GM19395 (cell line): ENCODE data around the gene KDSR.

Experiments
- ATAC-seq: cut with Tn5 transposase; IDR thresholded peaks from one replicate; pipeline ENCODE4 v1.9.1; 2021; ENCODE audit warnings: mild to moderate bottlenecking, moderate library complexity; ENCODE audit not compliant: unreplicated experiment

KDSR gene

DNA sequence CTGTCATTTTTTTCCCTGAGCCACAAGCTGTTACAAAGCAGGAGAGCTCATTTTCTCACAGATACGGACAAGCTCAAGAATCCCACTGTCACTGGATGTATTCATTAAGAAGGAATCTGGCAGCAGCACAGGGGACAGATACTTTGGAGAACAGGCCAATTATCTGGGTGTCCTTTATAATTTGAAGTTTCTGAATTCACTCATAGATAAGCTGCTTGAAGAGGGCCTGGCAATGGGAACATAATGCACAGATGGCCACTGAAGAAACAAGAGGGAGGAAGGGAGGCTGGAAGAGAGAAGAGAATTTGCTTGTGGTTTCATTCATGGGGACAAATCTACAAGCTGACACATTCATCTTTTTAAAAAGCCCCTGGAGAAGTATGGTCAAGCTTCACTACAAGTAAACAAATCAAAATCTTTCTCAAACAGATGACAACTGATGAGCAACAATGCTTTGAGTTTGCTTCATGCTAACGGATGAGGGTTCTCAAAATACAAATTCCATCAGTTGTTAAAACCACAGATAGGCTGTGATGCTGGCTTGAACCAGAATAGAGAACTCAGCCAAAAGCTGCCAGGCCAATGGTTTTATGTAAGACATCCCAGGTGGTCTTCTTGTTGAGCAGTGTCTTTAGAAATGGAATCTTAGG lies 59.3 kb downstream of the KDSR start:
- ATAC-seq: no peak

DNA sequence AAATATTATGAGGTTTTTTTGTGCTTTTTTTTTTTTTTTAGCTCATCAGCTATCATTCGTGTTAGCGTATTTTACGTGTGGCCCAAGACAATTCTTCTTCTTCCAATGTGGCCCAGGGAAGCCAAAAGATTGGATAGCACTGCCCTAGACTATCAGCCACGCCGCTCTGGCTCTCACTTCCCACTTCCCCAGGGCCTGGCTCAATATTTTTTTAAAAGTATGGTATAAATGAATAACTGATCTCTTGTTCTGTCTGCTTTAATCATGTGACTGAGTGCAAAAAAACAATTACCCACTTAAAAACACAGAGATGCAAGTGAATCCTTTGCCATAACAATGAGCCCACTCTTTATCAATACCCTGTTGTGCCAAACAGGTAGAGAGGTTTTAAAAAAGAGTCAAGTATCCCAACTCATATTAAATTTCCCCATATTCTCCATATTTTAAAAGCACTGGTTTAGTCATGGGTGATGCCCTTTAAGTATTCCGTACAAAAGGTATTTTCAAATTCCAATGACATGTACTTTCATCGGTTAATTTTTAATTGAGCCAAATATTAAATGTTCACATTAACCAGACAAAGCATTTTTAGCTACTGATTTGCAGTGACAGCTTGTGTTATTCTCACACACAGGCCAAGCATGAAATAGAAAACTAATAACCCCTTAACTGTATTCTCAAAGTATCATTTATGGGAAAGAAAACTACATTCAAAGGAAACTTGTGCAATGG lies 60.0 kb downstream of the KDSR start:
- no peak for ATAC-seq

DNA sequence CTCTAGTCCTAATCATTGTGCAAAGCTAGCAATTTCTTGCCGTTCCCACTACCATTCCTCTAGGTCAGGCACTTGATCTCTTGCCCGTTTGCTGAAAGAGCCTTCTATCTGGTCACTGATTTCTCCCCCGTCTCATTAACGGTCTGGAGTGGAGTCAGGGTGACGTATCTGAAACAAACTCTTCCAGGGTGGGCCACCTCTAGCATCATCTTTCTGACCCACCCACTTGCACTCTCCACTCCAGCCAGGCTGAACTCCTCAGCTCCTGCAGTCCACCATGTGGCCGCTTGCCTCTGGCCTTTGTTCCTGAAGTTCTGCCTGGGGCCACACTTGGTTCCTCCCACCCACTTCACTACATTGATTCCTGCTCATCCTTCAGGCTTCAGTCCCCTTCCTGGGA lies 60.8 kb downstream of the KDSR start:
- ATAC-seq: no peak

DNA sequence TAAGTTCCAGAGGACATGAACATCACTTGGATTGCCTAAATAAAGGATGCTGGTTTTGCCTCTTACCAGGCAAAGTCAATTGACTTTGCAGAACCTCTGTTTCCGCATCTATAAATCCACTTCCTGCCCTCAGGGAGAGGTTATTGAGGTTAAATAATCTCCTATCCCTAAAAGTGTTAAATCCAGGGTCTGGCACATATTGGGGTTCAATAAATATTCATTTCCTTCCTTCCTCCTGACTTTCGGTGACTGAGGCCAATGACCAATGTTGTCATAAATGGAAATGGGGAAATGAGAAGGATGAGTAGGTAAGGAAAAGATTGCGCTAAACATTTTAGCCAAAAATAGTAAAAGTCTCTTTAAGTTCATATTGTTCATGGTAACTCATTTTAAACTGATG lies 63.5 kb downstream of the KDSR start:
- ATAC-seq: no peak

DNA sequence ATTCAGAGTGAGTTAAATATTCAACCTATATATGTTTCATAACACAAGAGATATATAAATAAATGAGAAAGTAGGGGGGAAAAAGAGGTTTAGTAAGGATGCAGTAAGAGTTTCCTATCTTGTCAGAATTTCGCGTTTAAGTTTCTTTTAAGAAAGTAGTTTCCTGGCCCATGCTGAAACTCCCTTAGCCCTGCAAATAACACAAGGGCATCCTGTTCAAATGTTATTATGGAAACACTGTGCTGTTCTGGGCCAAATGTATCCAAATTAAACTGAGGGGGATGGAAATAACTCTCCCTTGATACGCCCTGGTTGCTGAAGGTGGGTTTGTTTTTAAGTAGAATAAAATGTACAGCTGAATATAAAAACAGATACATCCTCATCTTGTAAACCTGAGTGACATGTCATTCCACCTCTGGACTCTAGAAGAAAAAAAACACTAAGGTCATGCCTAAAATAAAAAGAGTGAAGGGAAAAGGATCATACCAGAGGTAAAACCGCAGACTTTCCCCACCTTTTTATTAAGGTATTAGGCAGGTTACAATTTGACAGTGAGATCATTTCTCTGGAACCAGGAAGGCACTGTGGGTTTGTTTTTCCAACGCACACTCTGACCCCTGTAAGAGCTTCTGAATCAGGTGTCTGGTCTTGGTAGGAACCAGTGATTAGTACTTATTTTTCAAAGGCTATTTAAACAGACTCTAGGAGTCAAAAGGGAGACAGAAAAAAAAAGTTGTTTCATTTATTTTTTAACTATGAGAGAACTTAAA lies 64.2 kb downstream of the KDSR start:
- ATAC-seq: no peak

DNA sequence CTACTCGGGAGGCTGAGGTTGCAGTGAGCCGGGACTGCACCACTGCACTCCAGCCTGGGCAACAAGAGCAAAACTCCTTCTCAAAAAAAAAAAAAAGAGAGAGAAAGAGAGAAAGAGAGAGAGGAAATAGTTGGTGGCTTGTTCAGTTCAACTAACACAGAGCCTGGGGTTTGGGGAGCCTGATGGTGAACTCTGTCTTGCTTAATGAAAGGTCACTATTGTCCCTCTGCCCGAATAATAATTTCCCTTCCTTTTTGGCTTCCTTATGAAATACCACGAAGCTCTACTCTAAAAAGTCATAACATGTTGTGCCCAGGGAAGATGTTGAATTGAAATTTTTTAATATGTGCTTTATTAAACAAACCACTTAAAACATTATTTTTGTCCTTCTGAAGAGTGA lies 64.8 kb downstream of the KDSR start:
- ATAC-seq: no peak

DNA sequence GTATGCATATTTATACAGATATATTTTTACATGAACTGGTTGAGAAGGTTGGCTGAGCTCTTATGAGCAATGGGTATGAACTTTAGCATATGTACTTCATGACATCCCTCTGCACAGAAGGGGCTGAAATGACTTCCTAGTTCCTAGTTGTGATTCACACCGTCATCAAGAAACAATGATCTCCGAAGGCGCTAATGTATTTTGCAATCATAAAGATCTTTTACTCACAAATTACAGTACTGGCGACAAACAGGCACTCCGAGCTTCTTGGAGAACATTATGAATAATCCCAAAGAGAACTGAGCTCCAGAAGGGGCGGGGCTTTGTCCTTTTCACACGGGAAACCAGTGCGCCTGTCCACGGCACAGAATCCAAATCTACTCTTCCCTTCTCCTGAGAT lies 65.6 kb downstream of the KDSR start:
- ATAC-seq: no peak

DNA sequence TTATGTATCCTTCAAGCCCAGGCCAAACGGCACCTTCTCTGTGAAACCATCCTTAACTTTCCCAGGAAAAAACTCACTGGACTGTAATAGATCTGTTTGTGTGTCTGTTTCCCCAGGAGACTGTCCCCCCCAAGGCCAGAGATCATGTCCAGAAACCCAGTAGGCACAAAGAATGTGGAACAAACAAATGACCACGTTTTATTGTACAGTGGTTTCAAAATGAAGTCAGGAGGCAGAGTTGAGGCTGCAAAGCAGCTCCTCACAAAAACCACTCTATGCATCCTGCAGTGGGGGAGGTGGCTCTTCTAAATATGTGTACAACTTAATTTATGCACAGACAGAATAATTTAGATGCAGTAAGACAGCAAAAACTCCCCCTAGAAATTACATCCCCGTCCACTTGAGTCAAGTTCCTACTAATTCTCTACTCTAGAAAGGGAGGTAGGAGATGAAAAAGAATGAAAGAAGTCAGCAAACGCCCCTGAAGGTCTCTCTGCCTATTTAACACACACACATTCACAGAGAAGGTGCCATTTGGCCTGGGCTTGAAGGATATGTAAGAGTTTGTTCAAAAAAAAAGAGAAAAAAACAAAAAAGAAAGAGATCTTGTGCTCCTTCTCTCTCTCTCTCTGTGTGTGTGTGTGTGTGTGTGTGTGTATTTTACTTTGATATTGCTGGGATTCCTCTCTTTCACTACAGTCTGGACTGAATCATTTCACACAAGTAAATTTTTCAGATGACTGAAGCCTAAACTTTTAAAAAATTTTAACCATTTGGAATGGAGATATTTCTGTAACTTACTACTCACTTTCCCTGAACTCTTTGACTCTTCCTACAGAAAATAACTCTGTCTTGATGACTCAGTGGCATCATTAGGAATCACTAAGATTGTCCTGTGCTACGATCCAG lies 66.9 kb downstream of the KDSR start:
- ATAC-seq: peak; percentile 73

DNA sequence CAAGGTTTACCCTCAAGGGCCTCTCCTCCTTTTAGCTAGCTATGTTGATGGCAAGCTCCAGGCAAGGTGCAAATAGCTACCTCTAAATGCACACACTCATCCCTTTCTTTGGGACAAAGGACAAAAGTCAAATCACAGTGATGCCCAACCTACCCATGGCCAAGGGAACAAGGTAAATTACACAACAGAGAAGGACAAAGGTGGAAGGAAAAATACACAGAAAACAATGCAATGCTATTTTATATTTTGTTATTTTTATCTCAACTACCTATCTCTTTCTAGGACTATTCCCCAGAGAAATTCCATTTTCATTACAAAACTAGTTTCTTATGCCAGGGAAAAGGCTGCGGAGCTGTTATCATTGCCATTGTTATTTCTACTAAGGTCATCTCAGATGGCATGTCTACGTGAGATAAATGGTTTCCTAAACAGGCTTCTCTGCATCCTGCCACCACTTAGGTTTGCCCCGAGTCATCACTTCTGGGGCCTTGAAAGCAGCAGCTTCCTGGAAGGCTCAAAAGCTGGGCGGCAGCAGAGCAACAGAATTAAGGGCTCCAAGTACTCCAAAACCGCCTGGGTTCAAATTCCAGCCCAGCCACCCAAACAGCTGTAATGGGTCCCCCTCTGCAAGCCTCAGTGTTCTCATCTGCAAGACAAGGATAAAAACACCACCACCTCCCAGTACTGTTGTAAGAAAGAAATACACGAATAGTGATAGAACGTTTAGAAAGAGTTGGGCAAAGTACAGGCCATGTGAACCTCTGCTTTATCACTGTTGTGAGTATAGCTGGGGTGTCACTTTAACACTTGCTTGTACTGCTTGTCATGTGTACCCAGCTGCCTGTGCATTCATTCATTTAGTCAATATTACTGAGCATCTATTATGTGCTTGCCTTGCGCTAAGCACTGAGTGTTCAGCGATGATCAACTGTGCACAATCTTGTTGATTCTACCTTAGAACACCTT lies 68.3 kb downstream of the KDSR start:
- no peak for ATAC-seq

DNA sequence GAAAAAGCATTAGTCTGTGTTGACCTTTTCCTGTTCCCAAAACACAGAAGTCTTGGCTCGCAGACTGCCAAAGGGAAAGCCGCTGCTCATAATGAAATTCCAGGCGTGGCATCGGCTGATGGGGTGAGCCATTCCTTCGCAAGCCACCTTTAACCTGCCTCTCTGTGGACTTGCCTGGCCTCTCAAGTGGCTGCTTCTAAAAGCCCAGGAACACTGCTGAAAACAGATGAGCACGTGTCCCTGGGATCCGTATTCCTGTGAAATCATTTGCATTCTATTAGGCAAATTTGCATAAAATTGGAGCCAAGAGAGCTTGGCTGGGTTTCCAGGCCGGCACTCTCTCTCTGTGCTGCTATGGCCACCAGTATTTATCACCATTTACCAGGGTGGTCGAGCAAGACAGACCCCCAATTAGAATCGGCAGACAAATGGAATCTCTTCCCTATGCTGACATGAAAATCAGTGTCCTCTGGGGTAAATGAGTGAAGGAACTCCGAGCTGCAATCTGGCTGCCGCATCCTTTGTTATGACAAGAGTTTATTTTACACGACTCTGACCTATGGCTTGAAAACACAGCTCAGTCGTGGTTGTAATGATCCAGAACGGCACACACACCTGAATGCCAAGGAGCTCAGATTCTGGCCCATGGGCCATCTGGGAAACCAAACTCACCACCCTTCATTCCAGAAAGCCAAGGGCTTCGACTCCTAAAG lies 69.2 kb downstream of the KDSR start:
- ATAC-seq: no peak

DNA sequence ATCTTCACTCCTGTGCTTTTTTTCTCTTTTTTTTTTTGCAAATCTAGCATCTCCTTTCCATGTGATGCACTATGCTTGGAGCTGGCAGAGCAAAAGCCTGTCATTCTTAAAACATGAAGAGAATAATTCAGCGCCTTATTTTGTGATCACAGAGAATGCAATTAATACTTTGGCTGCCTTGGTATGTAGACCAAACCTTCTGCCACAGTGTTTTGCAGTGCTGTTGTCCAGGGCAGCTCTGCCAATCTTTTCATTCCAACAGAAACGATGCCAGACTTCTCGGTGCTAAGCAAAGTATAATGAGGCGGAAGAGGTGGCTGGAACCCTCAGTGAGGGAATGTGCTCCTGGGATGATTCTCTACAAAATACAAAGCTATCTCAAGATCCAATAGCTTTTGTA lies 73.1 kb downstream of the KDSR start:
- ATAC-seq: no peak

DNA sequence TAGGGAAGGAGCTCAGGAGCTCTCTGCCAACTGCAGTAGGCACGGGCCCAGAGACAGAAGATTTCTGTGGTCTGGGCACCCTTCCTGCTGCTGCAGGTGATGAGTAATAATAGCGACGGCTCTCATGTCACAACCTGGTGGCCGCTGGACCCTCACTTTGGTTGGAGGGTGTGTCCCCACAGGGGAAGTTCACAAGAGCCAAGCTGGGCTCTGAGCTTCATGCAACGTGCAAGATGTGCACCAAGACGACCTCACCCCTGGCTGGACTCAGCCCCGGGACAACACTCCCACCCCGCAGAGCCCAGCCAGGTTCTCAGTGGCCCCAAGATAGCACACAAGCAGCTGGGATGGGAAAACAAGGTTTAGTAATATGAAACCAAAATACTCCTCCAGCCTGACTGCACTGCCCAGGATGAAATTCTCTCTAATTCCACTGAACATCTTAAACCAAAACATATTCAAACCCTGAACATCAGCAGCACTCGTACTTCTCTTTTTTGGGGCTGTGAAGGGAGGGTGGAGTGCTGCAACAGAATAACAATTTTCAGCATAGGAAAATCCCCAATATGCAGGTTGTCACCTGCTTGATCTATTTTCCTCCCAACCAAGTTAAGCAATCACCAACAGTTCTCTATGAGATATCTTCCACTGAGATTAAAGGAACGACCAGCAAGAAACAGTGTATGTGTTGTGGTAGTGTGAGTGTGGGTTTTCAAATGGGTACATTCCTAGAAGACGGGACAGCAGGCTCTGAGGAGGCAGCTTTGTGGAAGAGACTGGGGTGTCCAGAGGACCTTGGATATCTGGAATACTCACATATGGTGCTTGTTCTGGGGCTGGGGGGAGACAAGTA lies 73.9 kb downstream of the KDSR start:
- peak; percentile 77 for ATAC-seq

DNA sequence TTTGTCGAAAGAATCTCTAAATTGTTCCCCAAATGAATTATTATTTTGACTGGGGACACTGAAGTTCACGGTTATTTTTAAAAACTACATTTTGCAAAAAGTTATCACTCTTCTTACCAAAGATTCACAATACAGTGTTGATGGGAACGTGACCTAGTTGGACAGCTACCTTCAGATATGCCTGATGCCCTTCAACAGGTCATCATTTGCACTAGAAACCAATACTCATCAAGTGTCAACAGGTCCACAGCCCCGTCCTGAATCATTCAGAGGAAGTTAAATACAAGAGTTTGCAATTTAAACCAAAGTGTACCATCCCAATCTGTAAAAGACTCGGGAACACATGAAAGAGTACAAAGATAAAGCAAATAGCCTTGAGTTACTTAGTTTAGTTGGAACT lies 75.7 kb downstream of the KDSR start:
- ATAC-seq: no peak

DNA sequence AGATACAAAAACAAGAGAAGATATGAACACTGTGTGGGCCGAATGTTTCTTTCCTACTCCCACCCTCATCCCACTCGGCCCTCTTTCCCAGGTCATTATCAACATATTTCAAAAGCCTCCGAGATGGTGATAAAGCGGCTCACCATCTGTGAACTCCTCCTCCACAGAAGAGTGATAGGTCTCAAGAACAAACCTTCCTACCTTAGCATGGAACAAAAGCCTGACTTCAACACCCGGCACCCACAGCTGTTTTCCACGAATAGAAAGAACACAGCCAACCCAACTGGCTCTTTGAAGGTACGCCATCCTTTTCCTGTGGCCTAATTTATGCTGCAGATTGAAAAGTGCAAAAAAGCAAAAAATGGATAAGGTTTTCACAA lies 76.2 kb downstream of the KDSR start:
- ATAC-seq: no peak

DNA sequence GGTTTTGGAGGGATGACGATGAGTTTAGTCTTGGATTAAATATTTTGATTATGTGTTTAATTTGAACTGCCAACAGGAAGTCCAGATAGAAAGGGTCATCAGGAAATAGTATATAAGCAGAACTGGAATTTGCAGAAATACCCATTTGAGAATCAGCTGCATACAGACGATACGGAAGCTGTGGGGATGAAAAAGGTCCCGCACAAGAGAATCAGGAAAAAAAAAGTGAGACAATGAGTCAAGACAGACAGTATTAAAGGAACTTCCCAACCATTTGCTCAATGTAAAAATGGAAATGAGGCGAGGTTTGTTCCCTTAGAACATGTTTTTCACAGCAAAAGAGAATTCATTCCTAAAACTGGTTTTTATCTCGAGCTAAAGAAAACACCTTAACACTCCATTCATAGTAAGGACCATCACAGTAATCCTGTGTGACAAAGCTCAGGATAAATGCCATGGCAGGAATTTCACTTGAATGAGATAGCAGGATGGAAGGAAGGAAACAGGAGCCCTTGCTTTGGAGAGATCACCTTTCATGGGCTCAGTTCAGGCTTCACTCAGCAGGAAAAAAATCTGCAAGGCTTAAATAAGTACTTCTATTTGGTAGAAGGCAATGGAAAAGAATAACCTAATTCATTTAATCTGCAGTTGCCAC lies 76.7 kb downstream of the KDSR start:
- no peak for ATAC-seq

DNA sequence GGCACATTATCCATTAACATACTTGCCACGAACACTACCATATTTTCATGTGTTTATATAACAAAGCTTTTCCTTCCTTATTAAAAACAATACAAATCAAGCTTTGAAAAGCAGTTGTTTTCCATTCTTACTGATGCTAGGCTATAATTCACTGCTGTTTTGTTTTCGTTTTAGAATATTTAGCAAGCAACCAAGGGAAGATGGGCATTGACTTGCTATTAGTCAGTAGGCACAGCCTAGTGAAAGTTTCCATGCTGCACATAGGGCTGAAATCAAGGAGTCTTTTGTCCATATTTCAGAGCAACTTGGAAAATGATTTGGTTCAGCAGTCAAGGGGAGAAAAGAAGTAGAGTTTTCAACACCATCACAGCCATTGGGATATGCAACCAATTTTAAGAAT lies 78.7 kb downstream of the KDSR start:
- ATAC-seq: no peak

DNA sequence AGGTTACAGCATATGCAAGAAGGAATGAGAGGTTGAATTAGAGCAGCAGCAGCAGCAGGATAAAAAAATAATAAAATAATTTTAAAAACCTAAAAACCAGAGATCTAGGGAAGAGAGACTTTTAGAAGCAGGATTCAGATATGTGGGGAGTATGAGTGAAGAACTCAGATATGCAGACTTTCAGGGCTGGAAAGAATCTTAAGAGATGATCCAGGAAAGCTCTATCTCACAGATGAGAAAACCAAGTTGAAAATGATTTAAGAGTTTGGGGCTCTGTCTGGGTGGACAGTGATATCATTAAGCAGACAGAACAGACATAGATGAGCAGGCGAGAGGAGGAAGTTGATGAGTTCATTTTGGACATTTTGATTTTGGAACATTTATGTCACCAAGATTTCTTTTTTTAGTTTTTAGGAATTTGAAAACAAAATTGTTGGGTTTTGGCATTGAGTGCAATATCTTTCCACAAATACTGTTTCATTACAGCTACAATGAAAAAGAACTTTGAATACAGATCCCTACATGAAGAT lies 79.2 kb downstream of the KDSR start:
- no peak for ATAC-seq

DNA sequence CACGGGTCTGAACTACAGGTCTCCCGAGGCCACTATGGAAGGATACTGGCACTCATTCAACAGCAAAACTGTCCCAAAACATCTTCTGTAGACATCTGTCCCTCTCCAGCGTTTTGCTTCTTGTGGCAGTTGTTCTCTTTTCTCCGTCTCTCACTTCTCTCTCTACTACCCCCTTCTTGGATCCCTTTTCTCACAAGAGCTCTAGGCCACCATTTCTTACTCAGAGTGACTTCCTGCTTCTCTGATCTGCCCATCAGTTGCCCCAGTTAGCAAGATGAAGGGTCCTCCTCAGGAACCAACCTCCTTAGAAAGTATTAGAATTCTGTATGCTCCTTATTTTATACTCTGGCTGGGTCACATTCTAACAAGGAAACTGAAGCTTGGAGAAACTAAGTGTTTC lies 80.1 kb downstream of the KDSR start:
- ATAC-seq: no peak
